ENCODE results near the gene CAPN10. TPM values are rescaled to one million over a fixed set of nuclear protein-coding genes. Genes with fewer than 3 reads are reported as not detected.

Gene CAPN10
- total and polyA plus RNA-seq, 9 donors = 2.2 to 34.3 (median 25.1) TPM

GRCh38 chr2:240629968-240630770 lies 43.6 kb downstream of the CAPN10 start:
- no peaks in the 10 kb centered on the region for H3K9me3 ChIP-seq
- H3K4me3 ChIP-seq = no peak overlapping the region
- H3K27ac ChIP-seq = no peak overlapping the region
- H3K27me3 ChIP-seq = no peaks in the 10 kb centered on the region
- peak in 3 of 5 donors; percentile 9 to 24 (median 14) for DNase-seq
- no peaks in the 10 kb centered on the region for H3K4me1 ChIP-seq (ENCODE audit: insufficient read depth)
- WGBS, 3 donors = 93 to 95% (median 95%) methylated on average over 45 to 50 of the region's 50 CpGs
- no peaks in the 10 kb centered on the region for H3K36me3 ChIP-seq
- TF ChIP-seq CTCF (IDR thresholded peaks at IDR 0.05) = no peak
- no peak for TF ChIP-seq EP300 (IDR thresholded peaks at IDR 0.05)
- TF ChIP-seq POLR2A (IDR thresholded peaks at IDR 0.05) = no peak
- intact Hi-C loops (cut with DNase I) = loop anchor here in 1 of 4 donors (10.0 kb wide), 1 partner anchor 525 kb away; no protein-coding TSS in a partner anchor

GRCh38 chr2:240630771-240631547 lies 44.4 kb downstream of the CAPN10 start:
- H3K9me3 ChIP-seq = no peaks in the 10 kb centered on the region
- 90 to 95% (median 93%) methylated on average over 21 of the region's 21 CpGs for WGBS, 3 donors
- peak in 1 of 5 donors; percentile 23 for DNase-seq
- TF ChIP-seq EP300 (IDR thresholded peaks at IDR 0.05) = no peak
- TF ChIP-seq POLR2A (IDR thresholded peaks at IDR 0.05) = no peak
- TF ChIP-seq CTCF (IDR thresholded peaks at IDR 0.05) = no peak
- intact Hi-C loops (cut with DNase I) = loop anchor here in 1 of 4 donors (10.0 kb wide), 1 partner anchor 526 kb away; no protein-coding TSS in a partner anchor
- no peaks in the 10 kb centered on the region for H3K4me1 ChIP-seq (ENCODE audit: insufficient read depth)
- H3K36me3 ChIP-seq = no peaks in the 10 kb centered on the region
- H3K27me3 ChIP-seq = no peaks in the 10 kb centered on the region
- no peak overlapping the region for H3K4me3 ChIP-seq
- no peak overlapping the region for H3K27ac ChIP-seq

- Histone ChIP-seq H3K27me3 (no peaks in the 10 kb centered on the region), H3K9me3 (no peaks in the 10 kb centered on the region), H3K27ac (no peak overlapping the region), H3K4me1 (ENCODE audit: insufficient read depth) (no peaks in the 10 kb centered on the region), H3K4me3 (no peak overlapping the region), H3K36me3 (no peaks in the 10 kb centered on the region)
- peak in 3 of 5 donors; percentile 11 to 16 (median 13) for DNase-seq
- TF ChIP-seq EP300 (IDR thresholded peaks at IDR 0.05) (no peak), POLR2A (IDR thresholded peaks at IDR 0.05) (no peak), CTCF (IDR thresholded peaks at IDR 0.05) (no peak)
- WGBS, 3 donors = 75 to 89% (median 85%) methylated on average over 8 to 11 of the region's 11 CpGs
- intact Hi-C loops (cut with DNase I) = loop anchor here in 1 of 4 donors (10.0 kb wide), 1 partner anchor 527 kb away; no protein-coding TSS in a partner anchor
These were observed 45.2 kb downstream of the CAPN10 start for GRCh38 chr2:240631548-240632305.

- Histone ChIP-seq H3K36me3 (no peaks in the 10 kb centered on the region), H3K27me3 (no peaks in the 10 kb centered on the region), H3K4me1 (ENCODE audit: insufficient read depth) (no peaks in the 10 kb centered on the region), H3K4me3 (no peak overlapping the region), H3K27ac (no peak overlapping the region), H3K9me3 (no peaks in the 10 kb centered on the region)
- intact Hi-C loops (cut with DNase I) = loop anchor here in 1 of 4 donors (10.0 kb wide), 1 partner anchor 528 kb away; no protein-coding TSS in a partner anchor
- 85 to 100% (median 100%) methylated on average over 1 of the region's 1 CpG for WGBS, 3 donors
- peak in 1 of 5 donors; percentile 7 for DNase-seq
- TF ChIP-seq EP300 (IDR thresholded peaks at IDR 0.05) (no peak), POLR2A (IDR thresholded peaks at IDR 0.05) (no peak)
These were observed 45.8 kb downstream of the CAPN10 start for GRCh38 chr2:240632306-240632721.

Data from ovary (tissue), 9 donors.